NT2/D1 (cell line): ENCODE data around the gene CWC27.

ENCODE experiments used
- SUZ12 ChIP-seq: IDR thresholded peaks from 2 replicates; pipeline ENCODE4 v1.6.1; 2011; ENCODE audit not compliant: insufficient read length, insufficient read depth; ENCODE audit errors: extremely low read depth
- ZNF274 ChIP-seq: IDR thresholded peaks from 2 replicates; pipeline ENCODE4 v1.6.1; 2011; ENCODE audit warnings: mild to moderate bottlenecking, low read depth, low read length

DNA sequence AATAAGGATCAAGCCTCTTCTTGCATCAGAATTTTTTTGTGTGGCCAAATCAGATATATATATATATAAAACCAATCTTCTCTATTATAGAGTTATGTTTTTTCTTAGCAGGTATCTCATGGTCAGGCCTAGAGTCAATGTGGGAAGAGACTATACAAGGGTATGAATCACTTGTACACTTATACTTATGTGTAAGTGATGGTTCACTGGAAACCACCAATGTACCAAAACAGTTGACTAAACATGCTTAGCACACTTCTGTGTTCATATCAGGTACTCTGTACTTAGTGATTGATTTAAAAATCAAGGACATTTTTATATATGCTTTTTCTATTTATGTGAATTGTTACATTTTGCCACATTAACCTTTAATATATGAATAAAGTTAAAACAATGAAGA lies 92.6 kb downstream of the CWC27 start:
- no peak for TF ChIP-seq SUZ12
- TF ChIP-seq ZNF274 = no peak
